Activated CD4-positive, alpha-beta T cell treated with anti-CD3 and anti-CD28 coated beads for 36 hours (primary cell): ENCODE data around the gene STARD3. TPM values are rescaled to one million over a fixed set of nuclear protein-coding genes. Genes with fewer than 3 reads are reported as not detected.
A peak's percentile ranks its signal among the peaks of the same experiment; 100 is the strongest.

Experiments
- ATAC-seq: fragments of 200-7000 bp; cut with Tn5 transposase; one replicate; pipeline ENCODE4 v1.10.0; 2021; ENCODE audit warnings: mild to moderate bottlenecking, moderate library complexity
- CTCF ChIA-PET: fragments of 350-600 bp; sonication (Branson Sonifier 250); formaldehyde crosslinking; loops from one replicate; lab custom pipeline; 2021; ENCODE audit warnings: antibody characterized with exemption; lab: Charles Lee
- POLR2A ChIA-PET: fragments of 350-600 bp; sonication (Branson Sonifier 250); formaldehyde crosslinking; loops from one replicate; lab custom pipeline; 2021; ENCODE audit warnings: antibody characterized with exemption, inconsistent platforms; lab: Charles Lee
- DNase-seq: peaks from one replicate; pipeline ENCODE4 v3.0.0-alpha.2; 2020
- H3K27ac Mint-ChIP-seq: one replicate; pipeline ENCODE4 v1.8.0; 2021; ENCODE audit warnings: mixed read lengths
- H3K27me3 Mint-ChIP-seq: one replicate; pipeline ENCODE4 v1.8.0; 2021; ENCODE audit warnings: mixed read lengths
- H3K36me3 Mint-ChIP-seq: one replicate; pipeline ENCODE4 v1.8.0; 2021; ENCODE audit warnings: low read depth, mixed read lengths
- H3K4me1 Mint-ChIP-seq: one replicate; pipeline ENCODE4 v1.8.0; 2021; ENCODE audit warnings: mixed read lengths
- H3K4me3 Mint-ChIP-seq: one replicate; pipeline ENCODE4 v1.8.0; 2021; ENCODE audit warnings: mild to moderate bottlenecking, moderate library complexity, mixed read lengths
- H3K9me3 Mint-ChIP-seq: one replicate; pipeline ENCODE4 v1.8.0; 2021; ENCODE audit warnings: low read depth, mixed read lengths
- intact Hi-C, 2 experiments: fragments of 100-400 bp; cut with DNase I in 1 of 2; cut with micrococcal nuclease in 1 of 2; formaldehyde crosslinking; loops; one replicate each; pipeline versions ENCODE4 v1.14.2 to v1.15.1; 2022 to 2024; cut with DNase I, micrococcal nuclease
- total RNA-seq, 2 experiments: library from RNA; stranded (reverse); gene quantifications; one replicate each; pipeline ENCODE4 v1.2.3, GENCODE V29; 2021

STARD3 gene
- total RNA-seq, 2 experiments from 2014 or later, result 46.8 to 77.9 TPM

DNA sequence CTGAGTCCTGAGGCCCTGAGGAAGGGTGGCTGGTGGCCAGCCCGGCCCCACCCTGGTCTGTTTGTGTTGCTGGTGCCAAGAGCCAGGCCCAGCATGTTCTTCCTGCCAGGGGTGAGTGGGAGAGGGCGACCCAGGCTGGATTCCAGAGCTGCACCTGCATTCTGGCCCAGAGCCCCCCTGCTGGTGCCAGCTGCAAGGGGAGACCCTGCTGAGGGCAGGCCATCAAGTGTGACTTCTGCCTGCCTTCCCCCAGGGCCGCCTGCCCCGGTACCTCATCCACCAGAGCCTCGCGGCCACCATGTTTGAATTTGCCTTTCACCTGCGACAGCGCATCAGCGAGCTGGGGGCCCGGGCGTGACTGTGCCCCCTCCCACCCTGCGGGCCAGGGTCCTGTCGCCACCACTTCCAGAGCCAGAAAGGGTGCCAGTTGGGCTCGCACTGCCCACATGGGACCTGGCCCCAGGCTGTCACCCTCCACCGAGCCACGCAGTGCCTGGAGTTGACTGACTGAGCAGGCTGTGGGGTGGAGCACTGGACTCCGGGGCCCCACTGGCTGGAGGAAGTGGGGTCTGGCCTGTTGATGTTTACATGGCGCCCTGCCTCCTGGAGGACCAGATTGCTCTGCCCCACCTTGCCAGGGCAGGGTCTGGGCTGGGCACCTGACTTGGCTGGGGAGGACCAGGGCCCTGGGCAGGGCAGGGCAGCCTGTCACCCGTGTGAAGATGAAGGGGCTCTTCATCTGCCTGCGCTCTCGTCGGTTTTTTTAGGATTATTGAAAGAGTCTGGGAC is 25.8 kb downstream of the STARD3 start:
- H3K36me3 Mint-ChIP-seq, result peaks cover 13% of the 10 kb centered on the region
- no peaks in the 10 kb centered on the region for H3K9me3 Mint-ChIP-seq
- ATAC-seq, result no peak
- no peak overlapping the region for H3K4me3 Mint-ChIP-seq
- H3K27me3 Mint-ChIP-seq, result peaks cover 4% of the 10 kb centered on the region
- peaks cover 24% of the 10 kb centered on the region for H3K4me1 Mint-ChIP-seq
- ChIA-PET POLR2A (no interaction called here), CTCF (interaction anchor here (1.0 kb wide), 1 partner anchor 9 kb away, joined by 3 read pairs; no protein-coding TSS in a partner anchor)
- intact Hi-C loops, result no loop called here
- DNase-seq, result no peak
- no peak overlapping the region for H3K27ac Mint-ChIP-seq

DNA sequence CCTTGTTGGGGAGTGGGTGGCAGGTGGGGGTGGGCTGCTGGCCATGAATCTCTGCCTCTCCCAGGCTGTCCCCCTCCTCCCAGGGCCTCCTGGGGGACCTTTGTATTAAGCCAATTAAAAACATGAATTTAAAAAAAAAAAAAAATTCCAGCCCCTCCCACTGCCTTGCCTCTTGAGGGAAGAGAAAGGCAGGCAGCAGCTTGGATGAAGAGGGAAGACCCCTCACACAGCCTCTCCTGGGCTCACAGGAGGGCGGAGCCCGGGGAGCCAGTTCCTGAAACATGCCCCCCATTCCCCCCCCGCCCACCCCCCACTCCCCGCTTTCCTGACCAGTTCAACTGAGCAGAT is 26.4 kb downstream of the STARD3 start:
- Mint-ChIP-seq H3K36me3 (peaks cover 10% of the 10 kb centered on the region), H3K27me3 (peaks cover 4% of the 10 kb centered on the region), H3K9me3 (no peaks in the 10 kb centered on the region), H3K4me3 (no peak overlapping the region), H3K27ac (no peak overlapping the region), H3K4me1 (peaks cover 20% of the 10 kb centered on the region)
- ChIA-PET POLR2A (no interaction called here), CTCF (interaction anchor here (0.8 kb wide), 1 partner anchor 9 kb away, joined by 3 read pairs; no protein-coding TSS in a partner anchor)
- no peak for DNase-seq
- no peak for ATAC-seq
- intact Hi-C loops, result no loop called here

DNA sequence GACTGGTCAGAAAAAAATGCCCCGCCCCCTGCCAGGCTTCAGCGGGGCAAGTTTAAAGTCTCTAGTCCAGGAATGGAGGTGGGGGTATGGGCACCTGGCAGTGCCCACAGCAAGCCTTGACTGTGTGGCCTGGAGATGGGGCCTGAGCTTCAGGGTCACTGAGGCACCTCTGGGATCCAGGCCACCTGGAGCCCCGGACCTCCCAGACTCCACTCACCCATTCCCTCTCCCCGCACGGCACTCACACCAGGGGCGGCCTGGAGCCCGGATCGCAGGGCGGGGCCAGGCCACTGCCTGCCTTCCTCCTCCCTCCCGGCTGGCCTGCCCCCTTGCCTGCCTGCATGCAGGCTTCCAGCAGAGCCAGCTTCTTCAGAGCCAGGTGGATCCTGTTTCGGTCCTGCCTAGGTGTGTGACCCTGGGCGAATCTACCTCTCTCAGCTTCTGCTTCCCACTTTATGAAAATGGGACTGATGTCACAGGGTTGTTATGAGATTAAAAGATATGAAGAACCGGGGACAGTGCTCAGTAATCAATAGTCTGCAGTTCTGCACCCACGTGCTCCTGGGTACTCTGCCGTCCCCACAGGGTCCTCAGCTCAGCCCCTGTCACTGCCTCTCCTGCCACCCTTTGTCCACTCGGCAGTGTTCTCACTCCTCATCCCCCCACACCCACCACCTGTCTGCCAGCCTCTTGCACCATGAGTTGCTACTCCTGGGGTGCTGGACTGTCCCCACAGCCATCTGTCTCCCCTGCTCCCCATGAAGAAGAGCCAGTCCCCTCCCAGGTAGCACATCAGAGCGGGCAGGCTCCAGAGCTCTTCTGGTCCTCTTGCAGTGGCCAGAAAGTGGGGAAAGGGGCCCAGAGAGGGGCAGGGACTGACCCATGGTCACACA is 27.0 kb downstream of the STARD3 start:
- peaks cover 10% of the 10 kb centered on the region for H3K36me3 Mint-ChIP-seq
- DNase-seq (no peak), ATAC-seq (no peak)
- no peaks in the 10 kb centered on the region for H3K9me3 Mint-ChIP-seq
- intact Hi-C loops, result no loop called here
- CTCF ChIA-PET, result interaction anchor here (0.8 to 1.0 kb wide), 3 partner anchors 10 to 30 kb away, joined by 3 to 4 read pairs (median 4); no protein-coding TSS in a partner anchor
- peaks cover 8% of the 10 kb centered on the region for H3K27me3 Mint-ChIP-seq
- no peak overlapping the region for H3K4me3 Mint-ChIP-seq
- POLR2A ChIA-PET, result no interaction called here
- no peak overlapping the region for H3K27ac Mint-ChIP-seq
- peaks cover 18% of the 10 kb centered on the region for H3K4me1 Mint-ChIP-seq

DNA sequence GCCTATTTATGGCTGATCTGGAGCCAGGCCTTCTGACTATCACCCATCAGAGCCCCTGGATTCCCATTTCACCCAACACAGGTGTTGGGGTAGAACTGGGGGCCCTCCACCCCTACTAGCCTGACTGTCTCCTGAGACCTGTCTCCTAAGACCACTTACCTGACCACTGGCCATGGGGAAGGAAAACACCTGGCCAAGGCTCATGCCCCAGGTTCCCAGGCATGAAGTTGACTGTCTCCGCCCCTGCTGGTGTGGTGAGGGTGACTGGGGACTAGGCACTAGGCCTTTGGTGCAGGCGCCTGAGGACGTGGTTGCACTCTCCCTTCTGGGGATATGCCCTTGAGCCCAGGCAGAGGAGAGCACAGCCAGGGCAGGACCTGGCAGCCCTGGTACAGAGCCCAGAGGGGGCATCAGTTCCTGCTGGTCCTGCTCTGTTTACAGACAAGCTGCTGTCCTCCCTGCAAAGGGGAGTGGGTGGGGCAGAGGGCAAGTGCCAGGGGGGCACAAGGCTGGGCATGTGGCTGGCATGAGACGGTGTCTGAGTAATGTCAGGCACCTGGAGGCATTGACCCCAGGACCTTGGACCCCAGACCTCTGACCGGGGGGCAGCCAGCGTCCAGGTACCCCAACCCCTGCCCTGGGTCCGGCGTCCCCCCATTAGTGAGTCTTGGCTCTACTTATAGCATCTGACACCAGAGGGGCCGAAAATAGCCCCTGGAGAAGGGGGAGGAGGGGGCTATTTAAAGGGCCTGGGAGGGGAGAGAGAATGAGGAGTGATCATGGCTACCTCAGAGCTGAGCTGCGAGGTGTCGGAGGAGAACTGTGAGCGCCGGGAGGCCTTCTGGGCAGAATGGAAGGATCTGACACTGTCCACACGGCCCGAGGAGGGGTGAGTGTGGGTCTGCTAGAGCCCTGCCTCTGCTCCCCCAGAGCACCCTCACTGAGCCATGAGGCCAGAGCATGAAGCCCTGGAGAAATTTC is 27.9 kb downstream of the STARD3 start, which contains the start of gene TCAP:
Gene TCAP (plus strand): TSS at position 769 of the 981 bp plus-strand sequence. CDS start 11 bp downstream, at position 780.
- H3K9me3 Mint-ChIP-seq, result no peaks in the 10 kb centered on the region
- intact Hi-C loops, result no loop called here
- H3K4me1 Mint-ChIP-seq, result peaks cover 9% of the 10 kb centered on the region
- DNase-seq (no peak), ATAC-seq (no peak)
- peaks cover 10% of the 10 kb centered on the region for H3K36me3 Mint-ChIP-seq
- ChIA-PET CTCF (interaction anchor here (0.6 to 6.8 kb wide), 5 partner anchors 12 to 519 kb away, joined by 3 to 85 read pairs (median 4); no protein-coding TSS in a partner anchor), POLR2A (no interaction called here)
- no peak within 1 kb of the TSS for H3K4me3 Mint-ChIP-seq
- H3K27ac Mint-ChIP-seq, result no peak within 1 kb of the TSS
- peaks cover 10% of the 10 kb centered on the region for H3K27me3 Mint-ChIP-seq

DNA sequence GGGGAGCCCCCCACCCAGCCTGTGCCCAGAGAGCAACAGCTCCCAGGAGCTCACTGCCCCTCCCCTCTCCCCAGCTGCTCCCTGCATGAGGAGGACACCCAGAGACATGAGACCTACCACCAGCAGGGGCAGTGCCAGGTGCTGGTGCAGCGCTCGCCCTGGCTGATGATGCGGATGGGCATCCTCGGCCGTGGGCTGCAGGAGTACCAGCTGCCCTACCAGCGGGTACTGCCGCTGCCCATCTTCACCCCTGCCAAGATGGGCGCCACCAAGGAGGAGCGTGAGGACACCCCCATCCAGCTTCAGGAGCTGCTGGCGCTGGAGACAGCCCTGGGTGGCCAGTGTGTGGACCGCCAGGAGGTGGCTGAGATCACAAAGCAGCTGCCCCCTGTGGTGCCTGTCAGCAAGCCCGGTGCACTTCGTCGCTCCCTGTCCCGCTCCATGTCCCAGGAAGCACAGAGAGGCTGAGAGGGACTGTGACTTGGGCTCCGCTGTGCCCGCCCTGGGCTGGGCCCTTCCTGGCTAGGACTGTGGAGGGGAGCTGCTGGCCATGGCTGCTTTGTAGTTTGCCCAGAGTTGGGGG is 28.8 kb downstream of the STARD3 start:
- ChIA-PET POLR2A (no interaction called here), CTCF (interaction anchor here (0.6 to 6.8 kb wide), 4 partner anchors 13 to 518 kb away, joined by 3 to 85 read pairs (median 4); no protein-coding TSS in a partner anchor)
- Mint-ChIP-seq H3K36me3 (peaks cover 6% of the 10 kb centered on the region), H3K4me1 (peaks cover 7% of the 10 kb centered on the region), H3K27me3 (peaks cover 13% of the 10 kb centered on the region), H3K4me3 (no peak overlapping the region), H3K27ac (no peak overlapping the region), H3K9me3 (no peaks in the 10 kb centered on the region)
- intact Hi-C loops, result no loop called here
- DNase-seq, result peak; percentile 43
- ATAC-seq, result no peak

DNA sequence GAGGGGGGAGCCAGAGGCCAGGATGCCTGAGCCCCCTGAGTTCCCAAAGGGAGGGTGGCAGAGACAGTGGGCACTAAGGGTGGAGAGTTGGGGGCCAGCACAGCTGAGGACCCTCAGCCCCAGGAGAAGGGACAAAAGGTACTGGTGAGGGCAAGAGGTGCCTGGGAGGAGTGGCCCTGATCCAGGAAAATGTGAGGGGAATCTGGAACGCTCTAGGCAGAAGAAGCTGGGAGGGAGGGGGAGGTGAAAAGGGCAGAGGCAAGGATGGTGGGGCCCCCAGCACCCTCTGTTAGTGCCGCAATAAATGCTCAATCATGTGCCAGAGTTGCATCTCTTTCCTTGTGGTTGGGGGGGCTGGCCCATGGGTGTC is 29.3 kb downstream of the STARD3 start:
- POLR2A ChIA-PET, result no interaction called here
- DNase-seq (no peak), ATAC-seq (no peak)
- peaks cover 7% of the 10 kb centered on the region for H3K4me1 Mint-ChIP-seq
- CTCF ChIA-PET, result interaction anchor here (0.8 to 6.8 kb wide), 4 partner anchors 13 to 66 kb away, joined by 4 to 85 read pairs (median 14); no protein-coding TSS in a partner anchor
- peaks cover 3% of the 10 kb centered on the region for H3K36me3 Mint-ChIP-seq
- H3K27ac Mint-ChIP-seq, result no peak overlapping the region
- H3K9me3 Mint-ChIP-seq, result no peaks in the 10 kb centered on the region
- intact Hi-C loops, result no loop called here
- peaks cover 13% of the 10 kb centered on the region for H3K27me3 Mint-ChIP-seq
- H3K4me3 Mint-ChIP-seq, result no peak overlapping the region

DNA sequence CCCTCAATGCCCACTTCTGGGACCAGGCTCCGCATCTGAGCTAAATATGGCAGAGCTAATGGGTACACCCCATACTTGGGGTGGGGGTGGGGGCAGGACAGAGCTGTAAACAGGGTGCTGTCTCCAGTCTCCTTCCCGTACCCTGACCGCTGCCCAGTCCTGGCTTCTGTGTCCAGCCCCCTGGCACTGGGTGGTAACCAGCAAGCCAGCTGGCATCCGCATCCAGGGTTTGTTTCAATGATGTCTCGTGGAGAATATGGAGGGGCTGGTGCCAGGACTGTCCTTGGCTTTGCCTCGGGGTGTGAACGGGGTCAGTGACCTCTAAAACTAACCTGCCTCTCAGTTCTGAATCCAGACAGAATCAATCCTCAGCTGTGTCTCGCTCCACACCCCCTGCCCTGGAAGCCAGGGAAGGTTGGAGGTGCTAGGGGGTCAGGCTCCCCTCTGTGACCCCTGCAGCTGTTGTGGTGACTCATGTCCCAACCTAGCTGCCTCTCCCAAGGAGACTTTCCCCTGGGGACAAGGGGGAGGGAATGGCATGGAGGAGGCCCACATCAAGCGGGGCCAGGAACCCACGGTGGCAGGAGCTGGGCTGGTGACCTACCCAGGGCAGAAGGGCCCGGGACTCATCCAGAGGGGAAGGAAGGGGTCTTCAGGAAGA is 29.8 kb downstream of the STARD3 start:
- no peaks in the 10 kb centered on the region for H3K9me3 Mint-ChIP-seq
- no peak for ATAC-seq
- no peak overlapping the region for H3K27ac Mint-ChIP-seq
- POLR2A ChIA-PET, result no interaction called here
- peaks cover 13% of the 10 kb centered on the region for H3K27me3 Mint-ChIP-seq
- H3K4me1 Mint-ChIP-seq, result peaks cover 7% of the 10 kb centered on the region
- no peak overlapping the region for H3K4me3 Mint-ChIP-seq
- intact Hi-C loops, result no loop called here
- DNase-seq, result no peak
- CTCF ChIA-PET, result interaction anchor here (0.6 to 6.8 kb wide), 5 partner anchors 9 to 66 kb away, joined by 3 to 85 read pairs (median 9); no protein-coding TSS in a partner anchor
- H3K36me3 Mint-ChIP-seq, result peaks cover 2% of the 10 kb centered on the region

DNA sequence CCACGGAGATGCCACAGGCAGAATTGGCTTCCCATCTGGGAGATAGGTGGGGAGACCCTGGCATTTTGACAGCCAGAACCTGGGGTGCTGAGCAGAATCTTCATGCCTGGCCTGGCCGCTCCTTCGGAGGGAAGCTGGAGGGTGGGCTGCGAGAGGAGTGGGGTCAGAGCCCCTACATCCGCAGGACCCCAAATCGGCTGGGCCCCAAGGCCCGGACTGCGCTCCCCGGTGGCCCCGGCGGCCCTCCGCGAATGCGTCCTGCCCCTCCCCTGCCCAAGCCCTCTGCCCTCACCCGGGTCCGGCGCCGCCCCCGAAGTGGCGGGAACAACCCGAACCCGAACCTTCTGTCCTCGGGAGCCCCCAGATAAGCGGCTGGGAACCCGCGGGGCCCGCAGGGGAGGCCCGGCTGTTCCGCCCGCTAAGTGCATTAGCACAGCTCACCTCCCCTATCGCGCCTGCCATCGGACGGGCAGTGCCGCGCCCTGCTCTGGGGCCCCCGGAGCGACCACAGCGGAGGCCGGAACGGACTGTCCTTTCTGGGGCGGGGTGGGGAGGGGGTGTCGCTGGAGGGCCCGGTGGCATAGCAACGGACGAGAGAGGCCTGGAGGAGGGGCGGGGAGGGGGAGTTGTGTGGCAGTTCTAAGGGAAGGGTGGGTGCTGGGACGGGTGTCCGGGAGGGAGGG is 30.5 kb downstream of the STARD3 start:
- POLR2A ChIA-PET, result no interaction called here
- peaks cover 13% of the 10 kb centered on the region for H3K27me3 Mint-ChIP-seq
- no peaks in the 10 kb centered on the region for H3K9me3 Mint-ChIP-seq
- H3K4me1 Mint-ChIP-seq, result peaks cover 10% of the 10 kb centered on the region
- peaks cover 2% of the 10 kb centered on the region for H3K36me3 Mint-ChIP-seq
- ATAC-seq (no peak), DNase-seq (no peak)
- CTCF ChIA-PET, result interaction anchor here (0.6 to 6.8 kb wide), 4 partner anchors 10 to 45 kb away, joined by 3 to 85 read pairs (median 14); no protein-coding TSS in a partner anchor
- peak overlapping the region; percentile 50 for H3K4me3 Mint-ChIP-seq
- intact Hi-C loops, result no loop called here
- no peak overlapping the region for H3K27ac Mint-ChIP-seq
